CD4-positive, alpha-beta T cell treated with Interferon gamma for 1 hour (primary cell): ENCODE measurements around the gene PSPC1.
"Not testable (repeated sequence)": the region's sequence is repeated elsewhere in the genome, so short reads cannot be mapped to it uniquely, and the experiment has no call there.

ENCODE experiments used
- DNase-seq: peaks from one replicate; pipeline ENCODE4 v3.0.0-alpha.2; 2020

The PSPC1 gene

GRCh38 chr13:19763618-19764017 lies 19.1 kb downstream of the PSPC1 start:
- DNase-seq, result no peak

DNA sequence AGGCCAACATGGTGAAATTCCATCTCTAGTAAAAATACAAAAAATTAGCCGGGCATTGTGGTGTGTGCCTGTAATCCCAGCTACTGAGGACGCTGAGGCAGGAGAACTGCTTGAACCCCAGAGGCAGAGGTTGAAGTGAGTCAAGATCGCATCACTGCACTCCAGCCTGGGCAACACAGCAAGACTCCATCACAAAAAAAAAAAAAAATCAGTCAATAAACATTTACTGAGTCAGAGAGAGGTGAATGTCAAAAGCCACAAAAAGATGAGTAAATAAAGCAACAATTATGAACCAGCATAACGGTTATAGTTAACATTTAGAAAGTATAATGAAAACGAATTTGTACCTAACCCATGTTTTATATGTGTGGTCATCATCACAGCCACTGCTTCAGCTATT lies 23.1 kb downstream of the PSPC1 start:
- no peak for DNase-seq

- no peak for DNase-seq
Measured at GRCh38 chr13:19742643-19743042, 40.1 kb downstream of the PSPC1 start.

DNA sequence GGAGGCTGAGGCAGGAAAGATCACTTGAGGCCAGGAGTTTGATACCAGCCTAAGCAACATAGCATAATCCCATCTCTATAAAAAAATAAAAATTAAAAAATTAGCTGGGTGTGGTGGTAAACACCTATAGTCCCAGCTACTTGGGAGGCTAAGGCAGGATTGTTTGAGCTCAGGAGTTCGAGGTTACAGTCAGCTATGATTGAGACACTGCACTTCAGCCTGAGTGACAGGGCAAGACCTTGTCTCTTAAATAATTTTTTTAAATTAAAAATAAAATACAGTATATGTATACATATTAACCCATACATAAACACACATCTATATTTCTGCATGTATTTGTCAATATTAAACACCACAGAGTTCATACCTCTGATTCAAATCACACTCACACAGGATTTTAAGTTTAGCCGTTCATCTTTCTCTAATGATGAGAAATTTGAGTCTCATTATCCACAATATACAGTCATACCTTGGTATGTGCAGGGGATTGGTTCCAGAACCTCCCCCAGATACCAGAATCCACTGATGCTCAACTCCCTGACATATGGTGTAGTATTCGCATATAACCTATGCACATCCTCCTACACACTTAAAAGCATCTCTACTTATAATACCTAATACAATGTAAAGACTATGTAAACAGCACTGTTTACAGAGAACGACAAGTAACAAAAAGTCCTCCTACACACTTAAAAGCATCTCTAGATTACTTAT lies 44.7 kb downstream of the PSPC1 start:
- no peak for DNase-seq

DNA sequence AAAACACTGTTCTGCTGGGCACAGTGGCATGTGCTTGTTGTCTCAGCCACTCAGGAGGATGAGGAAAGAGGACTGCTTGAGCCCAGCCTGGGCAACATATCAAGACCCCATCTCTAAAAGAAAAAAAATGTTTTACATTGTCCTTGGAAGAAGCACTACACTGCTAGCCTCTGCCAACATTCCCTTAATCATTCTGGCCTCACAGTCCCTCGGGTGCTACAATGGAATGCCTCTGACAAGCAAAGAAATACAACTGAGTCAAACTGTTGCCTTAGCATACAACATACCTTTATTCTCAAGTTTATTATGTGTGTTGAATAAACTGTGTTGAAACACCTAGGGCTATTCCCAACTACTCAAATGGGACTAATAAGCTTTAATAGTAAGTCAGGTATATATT lies 56.1 kb downstream of the PSPC1 start:
- no peak for DNase-seq

DNA sequence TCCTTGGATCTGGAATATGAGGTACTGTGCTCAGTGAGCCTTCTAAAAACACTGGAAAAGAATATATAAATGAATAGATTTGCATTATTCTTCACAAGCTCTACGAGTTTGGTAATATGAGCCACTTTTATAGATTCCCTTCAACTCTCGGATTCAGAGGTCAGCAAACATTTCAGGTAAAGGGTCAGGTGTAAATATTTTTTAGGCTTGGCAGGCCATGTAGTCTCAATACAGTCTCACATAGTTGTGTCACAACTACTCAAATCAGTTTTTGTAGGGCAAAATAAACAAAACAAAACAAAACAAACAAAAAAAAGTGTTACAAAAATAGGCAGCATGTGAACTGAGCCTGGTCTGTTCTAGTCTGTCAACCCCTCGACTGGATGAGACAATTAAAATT lies 57.4 kb downstream of the PSPC1 start:
- DNase-seq, result no peak

GRCh38 chr13:19720039-19720438 lies 62.7 kb downstream of the PSPC1 start:
- DNase-seq, result no peak

DNA sequence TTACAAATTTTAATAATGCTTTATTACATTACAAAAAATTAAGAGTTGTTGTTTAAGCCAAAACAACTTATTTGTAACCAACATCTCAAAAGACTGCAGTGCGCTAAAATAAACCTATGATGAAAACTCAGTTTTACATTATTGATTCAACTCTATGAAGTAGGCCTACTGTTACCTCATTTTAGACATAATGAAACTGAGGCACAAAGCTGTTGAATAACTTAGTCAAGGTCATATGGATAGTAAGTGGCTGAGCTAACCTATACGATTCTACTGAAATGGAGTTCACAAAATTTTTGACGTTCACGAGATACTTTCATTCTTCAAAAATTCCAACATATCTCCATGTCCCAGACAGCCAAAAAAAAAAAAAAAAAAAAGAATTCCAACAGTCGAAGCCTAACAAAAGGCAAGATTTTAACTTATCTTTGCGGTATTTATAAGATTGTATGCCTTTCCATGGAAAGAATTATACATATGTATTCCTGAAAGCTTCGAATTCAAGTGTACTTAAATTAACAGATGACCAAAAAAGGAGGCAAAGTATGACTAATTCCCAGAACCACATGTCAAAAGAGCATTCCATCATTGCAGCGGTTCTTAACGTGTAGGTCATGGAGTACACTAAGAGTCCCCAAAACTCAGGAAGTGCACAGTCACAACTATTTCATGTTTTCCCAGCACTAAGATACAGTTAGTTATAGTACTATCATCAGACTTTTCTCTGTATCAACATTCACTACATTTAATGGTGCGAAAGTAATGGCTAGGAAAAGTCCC lies 69.4 kb downstream of the PSPC1 start:
- DNase-seq, result no peak

GRCh38 chr13:19709782-19710181 lies 73.0 kb downstream of the PSPC1 start:
- not testable (repeated sequence) for DNase-seq

- DNase-seq, result not testable (repeated sequence)
Measured at GRCh38 chr13:19709039-19709438, 73.7 kb downstream of the PSPC1 start.

- not testable (repeated sequence) for DNase-seq
Measured at GRCh38 chr13:19704256-19704655, 78.5 kb downstream of the PSPC1 start.

- DNase-seq, result not testable (repeated sequence)
Measured at GRCh38 chr13:19701619-19702018, 81.1 kb downstream of the PSPC1 start.

GRCh38 chr13:19700963-19701362 lies 81.8 kb downstream of the PSPC1 start:
- DNase-seq, result not testable (repeated sequence)

DNA sequence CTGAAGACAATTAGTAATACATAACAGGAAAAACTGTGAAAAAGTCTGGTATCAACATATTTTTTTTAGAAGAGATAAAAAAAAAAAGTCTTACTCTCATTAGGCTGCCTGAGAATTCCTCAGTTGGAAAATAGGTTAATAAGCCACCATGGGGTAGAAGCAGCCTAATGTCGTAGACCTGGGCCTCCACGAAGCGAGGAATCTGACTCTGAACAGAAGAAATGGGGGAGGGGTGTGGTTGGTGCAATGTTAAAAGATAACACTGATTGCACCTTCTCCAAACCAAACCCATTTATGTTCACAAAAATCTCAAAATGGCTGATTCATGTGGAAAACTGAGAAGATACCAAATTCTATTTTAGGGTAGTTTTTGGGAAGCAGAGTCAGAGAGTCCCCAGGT lies 86.9 kb downstream of the PSPC1 start:
- DNase-seq, result no peak

- DNase-seq, result no peak
Measured at GRCh38 chr13:19695428-19695827, 87.3 kb downstream of the PSPC1 start.

- DNase-seq, result not testable (repeated sequence)
Measured at GRCh38 chr13:19691447-19691846, 91.3 kb downstream of the PSPC1 start.

GRCh38 chr13:19685437-19685836 lies 97.3 kb downstream of the PSPC1 start:
- DNase-seq, result no peak

DNA sequence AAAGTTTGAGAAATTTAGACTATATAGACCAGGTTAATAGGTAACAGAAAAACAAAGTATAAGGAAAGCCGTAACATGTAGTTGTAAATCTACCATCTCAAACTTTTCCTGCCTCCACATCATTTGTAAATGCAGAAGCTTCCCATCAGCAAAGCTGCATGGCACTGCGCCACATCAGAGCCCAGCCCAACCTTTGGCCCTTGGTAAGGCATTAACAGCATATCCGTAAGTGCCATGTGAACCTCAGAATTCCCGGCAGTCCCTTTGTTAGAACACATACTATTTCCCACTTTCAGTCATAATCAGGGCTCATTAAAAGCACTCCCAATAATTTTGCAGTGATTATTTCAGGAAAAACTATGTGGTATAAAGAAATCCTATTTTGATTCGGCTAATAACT lies 97.7 kb downstream of the PSPC1 start:
- no peak for DNase-seq

DNA sequence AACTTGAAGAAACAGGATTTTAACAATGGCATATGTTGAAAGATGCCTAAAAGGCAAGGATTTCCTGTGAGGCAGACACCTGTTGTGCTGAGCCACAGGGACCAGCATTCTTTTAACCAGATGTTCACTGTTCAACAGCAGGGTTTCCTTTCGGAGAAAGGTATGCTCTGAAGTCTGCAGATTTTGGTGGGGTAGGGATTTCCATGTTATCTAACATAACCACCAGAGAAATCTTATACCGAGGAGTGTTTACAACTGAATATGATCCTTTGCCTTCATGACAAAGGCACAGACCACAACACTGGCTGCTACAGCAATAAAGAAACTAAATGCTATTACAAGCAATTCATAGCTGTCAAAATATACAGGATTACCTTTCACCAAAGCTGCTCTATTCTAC lies 101.2 kb downstream of the PSPC1 start:
- no peak for DNase-seq

DNA sequence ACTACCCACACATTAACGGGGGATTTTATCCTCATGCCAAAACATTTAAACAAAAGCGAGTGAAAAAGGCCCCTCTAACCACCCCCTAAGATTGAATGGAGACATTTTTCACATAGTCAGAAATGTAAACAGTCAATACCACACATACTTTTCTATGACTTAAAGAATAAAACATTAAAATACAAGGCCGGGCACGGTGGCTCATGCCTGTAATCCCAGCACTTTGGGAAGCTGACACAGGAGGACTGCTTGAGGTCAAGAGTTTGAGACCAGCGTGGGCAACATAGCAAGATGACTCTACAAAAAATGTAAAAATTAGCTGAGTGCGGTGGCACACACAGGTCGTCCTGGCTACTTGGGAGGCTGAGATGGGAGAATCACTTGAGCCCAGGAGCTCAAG lies 102.0 kb downstream of the PSPC1 start:
- no peak for DNase-seq

- no peak for DNase-seq
Measured at GRCh38 chr13:19676168-19676567, 106.6 kb downstream of the PSPC1 start.

DNA sequence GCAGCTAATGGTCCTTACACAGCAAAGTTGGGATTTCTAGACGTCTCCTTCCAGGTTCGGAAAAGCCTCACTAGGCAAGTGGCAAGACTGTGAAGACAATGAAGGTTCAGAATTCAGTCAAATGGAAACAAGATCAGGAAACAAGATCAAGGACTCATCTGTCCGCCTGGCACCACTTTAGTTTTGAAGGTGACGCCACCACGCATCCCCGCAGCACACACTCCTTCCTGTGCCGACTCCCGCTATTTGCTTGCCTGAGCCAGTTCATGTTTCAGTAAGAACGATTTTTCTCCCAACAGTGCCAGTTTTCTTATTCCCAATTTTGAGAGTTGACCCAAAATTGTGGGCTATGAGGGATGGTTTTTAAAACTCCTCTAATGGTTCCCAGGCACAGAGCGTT lies 107.8 kb downstream of the PSPC1 start:
- DNase-seq, result no peak

DNA sequence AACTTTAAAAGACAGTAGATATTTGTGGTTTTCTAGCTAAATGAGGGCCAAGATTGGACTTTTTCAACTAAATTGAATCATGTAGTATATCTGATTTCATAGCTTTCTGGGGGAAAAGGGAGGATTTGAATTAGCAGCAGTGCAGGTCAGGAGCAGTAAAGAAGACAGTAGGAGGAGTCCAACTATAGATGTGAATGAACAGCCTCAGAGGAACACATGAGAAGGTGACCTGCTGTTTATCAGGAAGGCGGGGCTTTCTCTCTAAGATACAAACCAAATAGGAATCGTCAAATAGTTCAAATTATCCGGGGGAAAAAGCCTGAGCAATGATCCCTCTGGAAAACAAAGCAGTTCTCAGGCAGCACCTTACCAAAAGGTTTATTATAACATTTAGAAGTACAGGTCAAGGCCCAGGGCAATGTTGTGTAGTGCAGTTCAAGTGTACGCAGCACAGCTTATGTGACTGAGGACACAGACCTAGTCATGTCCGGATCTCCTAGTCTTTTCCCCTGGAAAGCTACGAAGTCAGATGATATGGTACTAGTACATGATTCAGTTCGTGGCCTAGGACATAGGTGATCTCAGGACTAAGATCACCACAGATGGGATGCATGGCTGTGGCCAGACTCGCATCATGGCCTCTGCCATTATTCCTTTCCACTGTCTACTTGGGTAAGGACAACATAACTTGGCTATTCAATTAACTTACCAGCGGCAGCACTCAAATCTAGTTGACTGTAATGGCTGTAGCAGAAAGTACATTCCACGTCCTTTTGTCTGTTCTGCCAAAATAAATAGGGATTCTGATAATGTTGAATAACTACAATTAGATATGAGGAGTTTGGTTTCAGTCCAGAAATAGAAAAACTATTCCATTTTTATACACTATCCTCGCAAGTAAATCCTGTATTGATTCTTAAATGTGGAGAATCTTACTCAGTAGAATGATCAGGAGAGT lies 109.0 kb downstream of the PSPC1 start:
- DNase-seq, result no peak
